Gastroesophageal sphincter (tissue), 3 donors: ENCODE results near the gene ACAA2.

Experiments used
- POLR2A ChIP-seq, 2 donors: fragments of 450-650 bp; IDR thresholded peaks; one replicate each; pipeline ENCODE4 v1.6.1; 2017; ENCODE audit warnings: antibody characterized with exemption in 2 of 2, mild to moderate bottlenecking in 2 of 2, moderate library complexity in 1 of 2
- POLR2AphosphoS5 ChIP-seq: sonication (generic); formaldehyde crosslinking; IDR thresholded peaks from one replicate; pipeline ENCODE4 v1.6.1; 2017; ENCODE audit warnings: antibody characterized with exemption
- TF ChIP-seq, protein P1 (sequence below), 4 experiments: fragments of 200-600 bp in 2 of 4; fragments of 450-650 bp in 2 of 4; sonication (generic) in 1 of 4; IDR thresholded peaks; one replicate each; pipeline ENCODE4 v1.5.1; 2017 to 2019; ENCODE audit warnings: antibody characterized with exemption in 4 of 4, mild to moderate bottlenecking in 2 of 4, moderate library complexity in 2 of 4

DNA sequence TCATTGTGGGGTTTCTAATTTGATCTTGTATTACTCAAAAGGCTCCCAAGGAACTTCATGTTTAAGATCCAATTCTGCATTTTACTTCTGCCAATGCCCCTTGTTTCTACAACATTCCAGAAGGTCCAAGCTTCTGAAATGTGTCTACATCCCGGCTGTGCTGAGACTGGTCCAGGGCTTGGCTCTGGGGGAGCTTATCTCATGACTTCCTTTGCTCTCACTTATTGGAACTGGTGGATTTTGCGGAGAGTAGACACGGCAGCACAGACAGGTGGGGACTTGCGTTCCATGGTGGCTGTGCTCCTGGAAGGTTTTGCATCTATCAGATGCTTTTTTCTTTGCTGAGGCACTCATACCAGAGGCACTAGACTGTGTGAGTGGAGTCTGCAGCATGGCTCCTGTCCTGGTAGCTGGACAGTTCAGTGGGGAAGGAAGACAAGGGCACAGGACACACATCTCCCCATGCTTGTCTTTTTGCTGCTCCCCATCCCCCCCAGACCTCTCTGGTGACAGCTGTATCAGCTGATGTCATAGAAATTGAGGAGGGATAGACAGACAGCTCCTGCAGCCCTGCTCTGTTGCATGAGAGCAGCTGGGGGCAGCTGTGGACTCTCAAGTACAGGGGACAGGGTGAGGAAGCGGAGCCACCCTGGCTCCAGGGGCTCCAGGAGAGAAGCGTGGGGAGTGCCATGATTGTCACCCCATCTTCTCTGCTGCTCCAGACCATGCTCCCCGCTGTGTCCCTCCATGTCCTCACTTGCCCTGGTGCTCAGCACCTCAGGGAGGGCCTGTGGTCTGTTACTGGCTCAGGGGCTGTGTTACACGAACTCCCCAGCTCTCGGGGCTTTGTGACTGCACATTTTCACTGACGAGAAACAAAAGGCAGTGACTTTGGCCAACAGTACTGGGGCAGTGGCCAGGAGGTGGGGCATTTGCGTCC, 46.0 kb downstream of the ACAA2 start:
- TF ChIP-seq, protein P1, sequence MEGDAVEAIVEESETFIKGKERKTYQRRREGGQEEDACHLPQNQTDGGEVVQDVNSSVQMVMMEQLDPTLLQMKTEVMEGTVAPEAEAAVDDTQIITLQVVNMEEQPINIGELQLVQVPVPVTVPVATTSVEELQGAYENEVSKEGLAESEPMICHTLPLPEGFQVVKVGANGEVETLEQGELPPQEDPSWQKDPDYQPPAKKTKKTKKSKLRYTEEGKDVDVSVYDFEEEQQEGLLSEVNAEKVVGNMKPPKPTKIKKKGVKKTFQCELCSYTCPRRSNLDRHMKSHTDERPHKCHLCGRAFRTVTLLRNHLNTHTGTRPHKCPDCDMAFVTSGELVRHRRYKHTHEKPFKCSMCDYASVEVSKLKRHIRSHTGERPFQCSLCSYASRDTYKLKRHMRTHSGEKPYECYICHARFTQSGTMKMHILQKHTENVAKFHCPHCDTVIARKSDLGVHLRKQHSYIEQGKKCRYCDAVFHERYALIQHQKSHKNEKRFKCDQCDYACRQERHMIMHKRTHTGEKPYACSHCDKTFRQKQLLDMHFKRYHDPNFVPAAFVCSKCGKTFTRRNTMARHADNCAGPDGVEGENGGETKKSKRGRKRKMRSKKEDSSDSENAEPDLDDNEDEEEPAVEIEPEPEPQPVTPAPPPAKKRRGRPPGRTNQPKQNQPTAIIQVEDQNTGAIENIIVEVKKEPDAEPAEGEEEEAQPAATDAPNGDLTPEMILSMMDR (IDR thresholded peaks at IDR 0.05): no peak
- TF ChIP-seq POLR2A (IDR thresholded peaks at IDR 0.05): no peak
- TF ChIP-seq POLR2AphosphoS5: no peak
